Peyer's patch (tissue), 4 donors: ENCODE data around the gene RIMBP2. TPM values are rescaled to one million over a fixed set of nuclear protein-coding genes. Genes with fewer than 3 reads are reported as not detected.

ENCODE experiments used
- DNase-seq, 3 donors: peaks; one replicate each; pipeline ENCODE4 v3.0.0-alpha.2; 2017 to 2019
- H3K27ac ChIP-seq, 4 donors: fragments of 200-600 bp; sonication (generic); one replicate each; pipeline ENCODE4 v1.5.1; 2016 to 2019
- H3K27me3 ChIP-seq, 2 donors: fragments of 200-600 bp; sonication (generic); one replicate each; pipeline ENCODE4 v1.5.1; 2019
- H3K36me3 ChIP-seq, 3 donors: fragments of 200-600 bp; sonication (generic); one replicate each; pipeline ENCODE4 v1.5.1; 2016 to 2019
- H3K4me1 ChIP-seq, 4 donors: fragments of 200-600 bp; sonication (generic); one replicate each; pipeline ENCODE4 v1.5.1; 2016 to 2019
- H3K4me3 ChIP-seq, 4 donors: fragments of 200-600 bp; sonication (generic); 1 replicate in 3 of 4; 2 replicates in 1 of 4; pipeline ENCODE4 v1.5.1; 2016 to 2019; ENCODE audit warnings: mild to moderate bottlenecking in 1 of 4
- H3K9me3 ChIP-seq, 4 donors: fragments of 200-600 bp; sonication (generic); one replicate each; pipeline ENCODE4 v1.5.1; 2016 to 2019; ENCODE audit warnings: mild to moderate bottlenecking in 1 of 4
- POLR2A ChIP-seq, 2 donors: fragments of 450-650 bp; IDR thresholded peaks; one replicate each; pipeline ENCODE4 v1.5.1; 2017; ENCODE audit warnings: antibody characterized with exemption in 2 of 2, mild to moderate bottlenecking in 2 of 2, moderate library complexity in 2 of 2
- total RNA-seq, 4 donors: library from RNA; depleted of rRNA; stranded (reverse); fragments of >200 nt; gene quantifications; one replicate each; pipeline ENCODE4 v1.1.0, GENCODE V29; 2016
- TF ChIP-seq, protein P1 (sequence below), 6 experiments: fragments of 450-650 bp in 4 of 6; fragments of 200-600 bp in 2 of 6; sonication (generic) in 1 of 6; IDR thresholded peaks; one replicate each; pipeline ENCODE4 v1.5.1; 2017 to 2019; ENCODE audit warnings: antibody characterized with exemption in 6 of 6, mild to moderate bottlenecking in 3 of 6, moderate library complexity in 1 of 6

The RIMBP2 gene
- total RNA-seq, 4 donors from 2014 or later: 8.8 to 19.8 (median 16.0) TPM

DNA sequence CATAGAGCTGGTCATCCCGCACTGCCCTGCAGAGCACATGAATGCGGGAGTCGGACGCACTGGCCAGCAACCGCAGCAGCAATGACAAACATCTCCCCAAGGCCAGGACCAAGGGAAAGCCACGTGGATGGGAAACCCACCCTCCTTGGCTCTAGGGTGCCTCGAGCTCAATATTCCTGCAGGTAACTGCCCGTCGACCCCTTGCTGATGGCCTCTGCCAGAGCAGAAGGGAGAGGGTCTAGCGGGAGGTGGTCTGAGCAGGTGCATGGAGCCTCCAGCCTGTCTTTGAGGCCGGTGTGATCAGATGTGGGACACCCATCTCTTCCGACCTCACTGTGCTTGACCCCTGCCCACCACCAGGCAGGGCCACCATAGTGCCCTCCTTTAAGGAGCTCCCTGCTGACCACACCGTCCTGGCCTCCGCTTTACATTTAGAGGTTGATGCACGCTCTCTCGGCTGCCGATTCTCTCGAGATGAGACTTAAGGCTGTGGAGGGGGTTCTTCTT, 288.7 kb downstream of the RIMBP2 start:
- TF ChIP-seq, protein P1, sequence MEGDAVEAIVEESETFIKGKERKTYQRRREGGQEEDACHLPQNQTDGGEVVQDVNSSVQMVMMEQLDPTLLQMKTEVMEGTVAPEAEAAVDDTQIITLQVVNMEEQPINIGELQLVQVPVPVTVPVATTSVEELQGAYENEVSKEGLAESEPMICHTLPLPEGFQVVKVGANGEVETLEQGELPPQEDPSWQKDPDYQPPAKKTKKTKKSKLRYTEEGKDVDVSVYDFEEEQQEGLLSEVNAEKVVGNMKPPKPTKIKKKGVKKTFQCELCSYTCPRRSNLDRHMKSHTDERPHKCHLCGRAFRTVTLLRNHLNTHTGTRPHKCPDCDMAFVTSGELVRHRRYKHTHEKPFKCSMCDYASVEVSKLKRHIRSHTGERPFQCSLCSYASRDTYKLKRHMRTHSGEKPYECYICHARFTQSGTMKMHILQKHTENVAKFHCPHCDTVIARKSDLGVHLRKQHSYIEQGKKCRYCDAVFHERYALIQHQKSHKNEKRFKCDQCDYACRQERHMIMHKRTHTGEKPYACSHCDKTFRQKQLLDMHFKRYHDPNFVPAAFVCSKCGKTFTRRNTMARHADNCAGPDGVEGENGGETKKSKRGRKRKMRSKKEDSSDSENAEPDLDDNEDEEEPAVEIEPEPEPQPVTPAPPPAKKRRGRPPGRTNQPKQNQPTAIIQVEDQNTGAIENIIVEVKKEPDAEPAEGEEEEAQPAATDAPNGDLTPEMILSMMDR (IDR thresholded peaks at IDR 0.05): no peak
- no peak for TF ChIP-seq POLR2A (IDR thresholded peaks at IDR 0.05)
- Histone ChIP-seq H3K9me3 (no peaks in the 10 kb centered on the region), H3K4me3 (no peak overlapping the region), H3K36me3 (no peaks in the 10 kb centered on the region), H3K4me1 (no peaks in the 10 kb centered on the region), H3K27ac (no peak overlapping the region), H3K27me3 (no peaks in the 10 kb centered on the region)
- DNase-seq: no peak

DNA sequence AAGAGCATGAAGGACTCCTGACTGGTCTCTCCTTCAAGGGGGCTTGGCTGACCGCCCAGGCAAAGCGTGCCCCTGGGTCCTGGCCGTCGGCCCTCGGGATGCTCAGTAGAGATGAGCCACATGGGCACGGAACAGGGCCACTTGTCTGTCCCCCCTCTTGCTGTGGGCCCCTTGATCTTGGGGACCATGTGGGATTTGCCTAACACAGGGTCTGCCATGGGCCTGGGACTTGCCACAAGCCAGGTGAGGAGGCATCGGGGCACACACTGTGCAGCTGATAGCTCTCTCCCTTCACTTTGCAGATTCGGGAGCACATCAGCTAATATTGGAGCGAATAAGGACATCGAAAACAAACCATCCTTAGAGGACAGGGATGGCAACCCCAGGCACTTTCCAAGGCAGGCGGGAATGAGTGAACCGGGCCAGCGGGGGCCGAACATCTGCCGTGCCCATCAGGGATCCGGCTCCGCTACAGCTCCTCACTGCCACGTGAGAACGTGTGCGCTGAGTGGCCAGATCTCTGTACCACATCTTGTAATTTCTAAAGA, 290.3 kb downstream of the RIMBP2 start:
- Histone ChIP-seq H3K27ac (no peak overlapping the region), H3K9me3 (no peaks in the 10 kb centered on the region), H3K36me3 (no peaks in the 10 kb centered on the region), H3K4me3 (no peak overlapping the region), H3K27me3 (no peaks in the 10 kb centered on the region), H3K4me1 (no peaks in the 10 kb centered on the region)
- no peak for DNase-seq
- TF ChIP-seq, protein P1 (IDR thresholded peaks at IDR 0.05): no peak
- no peak for TF ChIP-seq POLR2A (IDR thresholded peaks at IDR 0.05)

DNA sequence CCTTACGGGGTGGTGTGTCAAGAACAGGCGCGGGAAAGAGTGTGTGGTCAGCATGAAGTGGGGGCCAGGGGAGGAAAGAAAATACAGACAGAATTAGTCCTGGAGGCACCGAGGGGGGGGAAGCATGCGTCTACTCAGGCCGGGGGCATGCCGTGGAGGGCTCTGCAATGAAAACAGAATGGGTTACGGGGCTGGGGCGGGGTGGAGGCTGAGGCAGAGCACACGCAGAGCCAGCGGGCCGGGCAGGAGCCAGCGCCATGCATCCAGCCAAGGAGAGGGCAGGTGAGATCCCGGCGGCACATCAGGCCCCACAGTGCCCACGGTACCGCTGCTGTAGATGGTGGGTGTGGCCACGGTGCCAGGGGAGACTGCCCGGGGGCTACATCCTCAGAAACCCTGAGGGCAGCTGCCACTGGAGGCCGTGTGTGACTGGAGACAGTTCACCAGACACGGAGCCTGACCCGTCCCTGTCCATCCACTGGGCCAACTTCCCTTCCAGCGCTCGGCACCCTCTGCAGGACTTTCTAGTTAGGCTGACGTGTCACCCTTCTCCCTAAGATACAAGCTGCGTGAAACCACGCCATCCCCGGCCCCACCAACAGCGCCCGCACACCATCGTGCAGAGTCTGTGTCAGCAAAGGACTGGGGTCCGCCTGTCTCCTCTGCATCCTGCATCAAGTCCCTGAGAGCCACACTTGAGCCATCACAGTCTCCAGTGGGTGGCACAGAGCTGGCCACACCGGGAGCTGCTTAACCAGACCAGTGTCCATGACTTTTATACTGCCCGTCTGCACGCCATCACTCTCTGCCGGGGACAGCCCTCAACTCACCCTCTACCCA, 291.0 kb downstream of the RIMBP2 start:
- Histone ChIP-seq H3K27me3 (no peaks in the 10 kb centered on the region), H3K4me3 (no peak overlapping the region), H3K27ac (no peak overlapping the region), H3K36me3 (no peaks in the 10 kb centered on the region), H3K4me1 (no peaks in the 10 kb centered on the region), H3K9me3 (no peaks in the 10 kb centered on the region)
- no peak for DNase-seq
- TF ChIP-seq, protein P1 (IDR thresholded peaks at IDR 0.05): no peak
- no peak for TF ChIP-seq POLR2A (IDR thresholded peaks at IDR 0.05)

DNA sequence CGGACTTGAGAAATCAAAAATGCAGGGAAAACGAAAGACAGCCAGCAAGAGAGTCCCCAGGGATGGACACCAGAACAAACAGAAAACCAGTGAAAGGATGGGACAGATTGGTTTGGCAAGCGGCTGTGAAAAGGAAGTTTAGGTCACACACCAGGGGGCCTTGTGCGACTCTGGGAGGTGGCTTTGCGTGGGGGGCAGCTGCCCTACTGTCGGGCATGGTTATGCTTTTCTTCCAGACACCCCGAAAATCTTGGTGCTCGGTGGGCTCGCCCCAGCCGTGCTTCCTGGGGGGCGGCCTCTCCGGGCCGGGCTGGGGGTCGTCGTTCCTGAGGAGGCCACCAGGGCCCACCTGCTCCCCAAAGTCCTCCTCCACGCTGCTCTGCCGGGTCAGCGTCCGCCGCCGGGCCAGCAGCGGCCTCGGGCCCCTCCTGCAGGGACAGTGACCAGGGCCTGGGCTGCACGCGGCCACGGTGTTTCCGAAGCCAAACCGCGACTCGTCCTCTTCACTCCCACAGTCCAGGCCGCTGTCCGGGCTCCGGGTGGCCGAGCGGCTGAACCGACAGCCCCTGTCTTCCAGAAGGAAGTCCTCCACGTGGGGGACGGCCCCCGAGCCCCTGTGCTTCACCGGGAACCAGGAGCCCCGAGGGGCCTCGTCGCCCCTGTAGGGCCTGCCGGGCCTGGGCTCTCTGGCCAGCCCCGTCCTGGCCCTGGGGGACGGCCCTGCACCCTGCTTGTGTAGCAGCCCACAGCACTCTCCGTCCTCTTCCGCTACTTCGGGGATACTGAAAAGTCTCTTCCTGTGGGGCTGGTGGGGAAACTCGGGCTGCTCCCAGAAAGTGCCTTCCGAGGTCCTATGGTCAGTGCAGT, 291.9 kb downstream of the RIMBP2 start:
- no peak overlapping the region for H3K4me3 ChIP-seq
- no peak overlapping the region for H3K27ac ChIP-seq
- TF ChIP-seq, protein P1 (IDR thresholded peaks at IDR 0.05): no peak
- no peak for TF ChIP-seq POLR2A (IDR thresholded peaks at IDR 0.05)
- no peaks in the 10 kb centered on the region for H3K9me3 ChIP-seq
- DNase-seq: no peak
- no peaks in the 10 kb centered on the region for H3K4me1 ChIP-seq
- no peaks in the 10 kb centered on the region for H3K36me3 ChIP-seq
- H3K27me3 ChIP-seq: no peaks in the 10 kb centered on the region

DNA sequence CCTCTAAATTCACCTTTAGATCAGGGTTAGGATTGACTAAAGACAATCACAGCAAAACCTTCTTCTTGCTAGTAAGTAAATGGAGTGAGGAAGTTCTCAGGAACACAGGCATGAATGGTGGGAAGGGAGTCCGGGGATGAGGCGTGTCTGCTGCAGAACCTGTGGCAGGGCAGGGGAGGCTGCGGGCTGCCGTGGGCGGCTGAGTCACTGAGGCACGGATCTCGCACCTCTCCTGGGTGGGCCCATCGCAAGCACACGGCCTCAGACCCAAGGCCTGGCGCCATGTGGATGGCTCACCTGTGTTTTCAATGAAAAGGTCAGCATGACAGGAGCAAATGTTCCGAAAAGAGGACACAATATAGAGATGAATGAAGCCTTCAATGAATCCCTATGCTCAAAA, 293.0 kb downstream of the RIMBP2 start:
- DNase-seq: no peak
- no peak overlapping the region for H3K27ac ChIP-seq
- H3K27me3 ChIP-seq: no peaks in the 10 kb centered on the region
- H3K36me3 ChIP-seq: no peaks in the 10 kb centered on the region
- H3K4me1 ChIP-seq: no peaks in the 10 kb centered on the region
- H3K9me3 ChIP-seq: no peaks in the 10 kb centered on the region
- TF ChIP-seq, protein P1 (IDR thresholded peaks at IDR 0.05): no peak
- no peak for TF ChIP-seq POLR2A (IDR thresholded peaks at IDR 0.05)
- H3K4me3 ChIP-seq: no peak overlapping the region
